Caco-2 (cell line): ENCODE measurements around the gene OLR1. TPM values are rescaled to one million over a fixed set of nuclear protein-coding genes. Genes with fewer than 3 reads are reported as not detected.

Experiments used
- BruUV-seq: library from RNA; stranded (reverse); fragments of 400-500 nt; replicated peaks from 2 replicates; lab custom pipeline; 2021; lab: Mats Ljungman, UMichigan
- CTCF ChIA-PET: fragments of 300-600 bp; sonication (Branson Sonifier 250); formaldehyde crosslinking; loops from one replicate; lab custom pipeline; 2022; ENCODE audit warnings: antibody characterized with exemption; lab: Charles Lee
- POLR2A ChIA-PET: fragments of 300-600 bp; sonication (Branson Sonifier 250); formaldehyde crosslinking; loops from one replicate; lab custom pipeline; 2022; ENCODE audit warnings: antibody characterized with exemption; lab: Charles Lee
- DNase-seq, 2 experiments: peaks; one replicate each; pipeline versions ENCODE4 v3.0.0 to v3.0.0-alpha.2; 2020 to 2022
- H3K27me3 ChIP-seq: replicated peaks from 2 replicates; pipeline ENCODE4 v1.6.0; 2011; ENCODE audit warnings: low read length; ENCODE audit not compliant: control insufficient read depth, insufficient read depth
- H3K36me3 ChIP-seq: 2 replicates; pipeline ENCODE4 v1.5.1; 2011; ENCODE audit warnings: low read length; ENCODE audit not compliant: control insufficient read depth, insufficient read depth
- H3K4me1 ChIP-seq: fragments of 250-450 bp; sonication (Bioruptor Pico); 2 replicates; pipeline ENCODE4 v1.5.1; 2020; ENCODE audit warnings: mild to moderate bottlenecking
- H3K4me3 ChIP-seq: 2 replicates; pipeline ENCODE4 v1.5.1; 2011; ENCODE audit warnings: low read depth, mild to moderate bottlenecking, control low read depth, low read length
- H3K9me3 ChIP-seq: fragments of 250-450 bp; sonication (Bioruptor Pico); 2 replicates; pipeline ENCODE4 v1.5.1; 2020; ENCODE audit warnings: mild to moderate bottlenecking, moderate library complexity
- H3K27ac Mint-ChIP-seq: one replicate; pipeline ENCODE4 v1.8.0; 2022; ENCODE audit warnings: mixed read lengths; ENCODE audit not compliant: unreplicated experiment
- H3K27me3 Mint-ChIP-seq: one replicate; pipeline ENCODE4 v1.8.0; 2022; ENCODE audit warnings: mixed read lengths; ENCODE audit not compliant: insufficient read depth, unreplicated experiment
- H3K36me3 Mint-ChIP-seq: one replicate; pipeline ENCODE4 v1.8.0; 2022; ENCODE audit warnings: mild to moderate bottlenecking, mixed read lengths; ENCODE audit not compliant: insufficient read depth, unreplicated experiment
- H3K4me1 Mint-ChIP-seq: one replicate; pipeline ENCODE4 v1.8.0; 2022; ENCODE audit warnings: low read depth, mixed read lengths; ENCODE audit not compliant: unreplicated experiment
- H3K4me3 Mint-ChIP-seq: one replicate; pipeline ENCODE4 v1.8.0; 2022; ENCODE audit warnings: mild to moderate bottlenecking, moderate library complexity, mixed read lengths; ENCODE audit not compliant: unreplicated experiment
- H3K9me3 Mint-ChIP-seq: one replicate; pipeline ENCODE4 v1.8.0; 2022; ENCODE audit warnings: mixed read lengths; ENCODE audit not compliant: unreplicated experiment
- intact Hi-C: fragments of 100-400 bp; cut with micrococcal nuclease; formaldehyde crosslinking; loops from one replicate; pipeline ENCODE4 v1.10.0; 2022; ENCODE audit not compliant: unreplicated experiment
- total RNA-seq: library from RNA; stranded (reverse); gene quantifications from 2 replicates; pipeline ENCODE4 v1.2.3, GENCODE V29; 2022
- TF ChIP-seq, protein P1 (sequence below), 2 experiments: fragments of 200-600 bp in 1 of 2; IDR thresholded peaks; 1 replicate in 1 of 2; 2 replicates in 1 of 2; pipeline versions ENCODE4 v1.5.1 to v1.8.0; 2011 to 2022; ENCODE audit warnings: antibody characterized with exemption in 1 of 2, control low read depth in 1 of 2, inconsistent platforms in 1 of 2, low read depth in 1 of 2, low read length in 1 of 2, mild to moderate bottlenecking in 1 of 2, moderate library complexity in 1 of 2; ENCODE audit not compliant: insufficient read depth in 1 of 2, severe bottlenecking in 1 of 2, unreplicated experiment in 1 of 2

The OLR1 gene
- total RNA-seq, 1 experiment from 2014 or later, result 183 TPM

DNA sequence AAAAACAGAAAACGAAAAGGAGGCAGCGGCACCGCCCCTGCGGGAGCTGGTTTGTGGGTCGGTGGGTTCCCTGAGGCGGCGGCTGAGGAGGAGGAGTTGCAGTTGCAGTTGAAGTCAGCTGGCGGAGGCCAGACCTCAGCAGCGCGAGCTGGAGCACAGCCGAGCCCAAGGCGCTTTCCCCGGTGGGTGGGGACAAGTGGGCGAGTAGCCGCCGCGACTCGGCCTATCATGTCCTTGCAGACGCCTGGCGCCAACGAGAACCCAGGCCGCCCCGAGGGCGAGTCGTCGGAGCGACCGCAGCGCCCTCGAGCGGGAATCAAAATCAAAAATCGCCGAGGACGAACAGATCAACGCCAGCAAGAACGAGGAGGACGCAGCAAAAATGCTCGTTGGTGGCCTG is 60.5 kb downstream of the OLR1 start:
- Histone ChIP-seq H3K4me3 (no peak overlapping the region), H3K36me3 (no peaks in the 10 kb centered on the region), H3K27me3 (no peaks in the 10 kb centered on the region), H3K4me1 (no peaks in the 10 kb centered on the region), H3K9me3 (no peaks in the 10 kb centered on the region)
- TF ChIP-seq, protein P1, sequence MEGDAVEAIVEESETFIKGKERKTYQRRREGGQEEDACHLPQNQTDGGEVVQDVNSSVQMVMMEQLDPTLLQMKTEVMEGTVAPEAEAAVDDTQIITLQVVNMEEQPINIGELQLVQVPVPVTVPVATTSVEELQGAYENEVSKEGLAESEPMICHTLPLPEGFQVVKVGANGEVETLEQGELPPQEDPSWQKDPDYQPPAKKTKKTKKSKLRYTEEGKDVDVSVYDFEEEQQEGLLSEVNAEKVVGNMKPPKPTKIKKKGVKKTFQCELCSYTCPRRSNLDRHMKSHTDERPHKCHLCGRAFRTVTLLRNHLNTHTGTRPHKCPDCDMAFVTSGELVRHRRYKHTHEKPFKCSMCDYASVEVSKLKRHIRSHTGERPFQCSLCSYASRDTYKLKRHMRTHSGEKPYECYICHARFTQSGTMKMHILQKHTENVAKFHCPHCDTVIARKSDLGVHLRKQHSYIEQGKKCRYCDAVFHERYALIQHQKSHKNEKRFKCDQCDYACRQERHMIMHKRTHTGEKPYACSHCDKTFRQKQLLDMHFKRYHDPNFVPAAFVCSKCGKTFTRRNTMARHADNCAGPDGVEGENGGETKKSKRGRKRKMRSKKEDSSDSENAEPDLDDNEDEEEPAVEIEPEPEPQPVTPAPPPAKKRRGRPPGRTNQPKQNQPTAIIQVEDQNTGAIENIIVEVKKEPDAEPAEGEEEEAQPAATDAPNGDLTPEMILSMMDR (IDR thresholded peaks at IDR 0.05; ENCODE audit: insufficient read depth in 1 of 2, low read depth in 1 of 2, low read length in 1 of 2, severe bottlenecking in 1 of 2, unreplicated experiment in 1 of 2), result no peak
- ChIA-PET POLR2A (no interaction called here), CTCF (no interaction called here)
- no peaks in the 10 kb centered on the region for H3K4me1 Mint-ChIP-seq
- DNase-seq, result no peak
- no peak overlapping the region for H3K4me3 Mint-ChIP-seq
- no peaks in the 10 kb centered on the region for H3K9me3 Mint-ChIP-seq
- intact Hi-C loops, result no loop called here
- H3K36me3 Mint-ChIP-seq, result no peaks in the 10 kb centered on the region
- H3K27ac Mint-ChIP-seq, result no peak overlapping the region
- BruUV-seq, result no TSS peak
- peaks cover 4% of the 10 kb centered on the region for H3K27me3 Mint-ChIP-seq

DNA sequence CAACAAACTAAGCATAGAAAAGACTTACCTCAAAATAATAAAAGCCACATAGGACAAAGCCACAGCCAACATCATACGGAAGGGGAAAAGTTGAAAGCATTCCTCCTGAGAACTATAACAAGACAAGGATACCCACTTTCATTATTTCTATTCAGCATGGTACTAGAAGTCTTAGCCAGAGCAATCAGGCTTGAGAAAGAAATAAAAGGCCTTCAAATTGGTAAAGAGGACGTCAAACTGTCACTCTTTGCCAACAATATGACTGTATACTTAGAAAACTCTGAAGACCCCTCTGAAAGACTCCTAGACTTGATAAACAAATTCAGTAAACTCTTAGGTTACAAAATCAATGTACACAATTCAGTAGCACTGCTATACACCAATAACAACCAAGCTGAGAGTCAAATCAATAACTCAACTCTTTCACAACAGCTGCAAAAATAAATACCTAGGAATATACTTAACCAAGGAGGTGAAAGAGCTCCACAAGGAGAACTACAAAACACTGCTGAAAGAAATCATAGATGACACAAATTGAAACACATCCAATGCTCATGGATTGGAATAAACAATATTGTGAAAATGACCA is 61.6 kb downstream of the OLR1 start:
- no peaks in the 10 kb centered on the region for H3K4me1 ChIP-seq
- no peaks in the 10 kb centered on the region for H3K36me3 ChIP-seq
- DNase-seq, result no peak
- no peaks in the 10 kb centered on the region for H3K27me3 ChIP-seq
- TF ChIP-seq, protein P1 (IDR thresholded peaks at IDR 0.05; ENCODE audit: insufficient read depth in 1 of 2, low read depth in 1 of 2, low read length in 1 of 2, severe bottlenecking in 1 of 2, unreplicated experiment in 1 of 2), result no peak
- POLR2A ChIA-PET, result interaction anchor here (0.6 kb wide), 1 partner anchor 190 kb away, joined by 3 read pairs; no protein-coding TSS in a partner anchor
- H3K4me3 ChIP-seq, result no peak overlapping the region
- intact Hi-C loops, result no loop called here
- peaks cover 8% of the 10 kb centered on the region for H3K27me3 Mint-ChIP-seq
- no peaks in the 10 kb centered on the region for H3K4me1 Mint-ChIP-seq
- H3K4me3 Mint-ChIP-seq, result no peak overlapping the region
- no peak overlapping the region for H3K27ac Mint-ChIP-seq
- CTCF ChIA-PET, result no interaction called here
- no TSS peak for BruUV-seq
- H3K9me3 Mint-ChIP-seq, result no peaks in the 10 kb centered on the region
- H3K9me3 ChIP-seq, result no peaks in the 10 kb centered on the region
- no peaks in the 10 kb centered on the region for H3K36me3 Mint-ChIP-seq

Other genes starting within 250 kb of the OLR1 start
- not detected in 2 replicates for gene CLEC2A, start 239.8 kb downstream of the OLR1 start, total RNA-seq
- not detected in 2 replicates for gene CLEC12A, start 200.7 kb downstream of the OLR1 start, total RNA-seq
- gene CLEC1B, start 173.0 kb downstream of the OLR1 start, total RNA-seq, result not detected in 2 replicates
- not detected in 2 replicates for gene CLEC12B, start 161.5 kb downstream of the OLR1 start, total RNA-seq
- gene CLEC9A, start 141.4 kb downstream of the OLR1 start, total RNA-seq, result not detected in 2 replicates
- gene CLEC1A, start 73.1 kb downstream of the OLR1 start, total RNA-seq, result not detected in 2 replicates
- not detected in 2 replicates for gene CLEC7A, start 41.9 kb downstream of the OLR1 start, total RNA-seq
- 41.8 and 46.0 TPM in 2 replicates for gene TMEM52B, start 6.9 kb upstream of the OLR1 start, total RNA-seq
- 106 TPM in 2 replicates for gene GABARAPL1, start 40.7 kb upstream of the OLR1 start, total RNA-seq
- gene KLRD1, start 135.7 kb upstream of the OLR1 start, total RNA-seq, result 0.05 and 0.23 TPM in 2 replicates
- 0.18 and 0.28 TPM in 2 replicates for gene KLRK1, start 217.9 kb upstream of the OLR1 start, total RNA-seq
- gene KLRC4, start 237.6 kb upstream of the OLR1 start, total RNA-seq, result not detected in 2 replicates
- not detected in 2 replicates for gene KLRC3, start 248.5 kb upstream of the OLR1 start, total RNA-seq